Lung (tissue), 12 donors: ENCODE results near the gene RNF182. TPM values are rescaled to one million over a fixed set of nuclear protein-coding genes. Genes with fewer than 3 reads are reported as not detected.

Source experiments
- ATAC-seq: fragments of 200-7000 bp; cut with Tn5 transposase; one replicate; pipeline ENCODE4 v1.9.1; 2020; ENCODE audit warnings: moderate number of reproducible peaks; ENCODE audit not compliant: insufficient read depth, low FRiP score
- DNase-seq, 3 donors: peaks; one replicate each; pipeline ENCODE4 v3.0.0-alpha.2; 2013 to 2017
- H3K27ac ChIP-seq, 2 donors: one replicate each; pipeline ENCODE4 v1.5.1; 2013; ENCODE audit warnings: mild to moderate bottlenecking in 2 of 2, moderate library complexity in 2 of 2, control low read depth in 1 of 2, inconsistent platforms in 1 of 2, low read depth in 1 of 2, low read length in 1 of 2
- H3K27me3 ChIP-seq, 3 donors: one replicate each; pipeline ENCODE4 v1.5.1; 2013; ENCODE audit warnings: low read length in 2 of 3; ENCODE audit not compliant: control insufficient read depth in 3 of 3, insufficient read depth in 3 of 3
- H3K36me3 ChIP-seq, 4 donors: one replicate each; pipeline ENCODE4 v1.5.1; 2013; ENCODE audit warnings: low read length in 4 of 4, mild to moderate bottlenecking in 1 of 4, moderate library complexity in 1 of 4; ENCODE audit not compliant: control insufficient read depth in 4 of 4, insufficient read depth in 4 of 4
- H3K4me1 ChIP-seq, 5 donors: one replicate each; pipeline ENCODE4 v1.5.1; 2013; ENCODE audit warnings: low read length in 5 of 5, mild to moderate bottlenecking in 2 of 5, moderate library complexity in 1 of 5; ENCODE audit not compliant: control insufficient read depth in 5 of 5, insufficient read depth in 5 of 5
- H3K4me3 ChIP-seq: one replicate; pipeline ENCODE4 v1.5.1; 2013; ENCODE audit warnings: mild to moderate bottlenecking, control low read depth, moderate library complexity
- H3K9ac ChIP-seq, 2 donors: one replicate each; pipeline ENCODE4 v1.5.1; 2013; ENCODE audit warnings: low read length in 2 of 2, control low read depth in 1 of 2; ENCODE audit not compliant: insufficient read depth in 1 of 2
- H3K9me3 ChIP-seq, 4 donors: one replicate each; pipeline ENCODE4 v1.5.1; 2013; ENCODE audit warnings: low read length in 3 of 4, mild to moderate bottlenecking in 1 of 4, moderate library complexity in 1 of 4; ENCODE audit not compliant: control insufficient read depth in 4 of 4, insufficient read depth in 3 of 4
- WGBS, 2 donors: extraction: QIAGEN DNeasy Blood & Tissue Kit; methylation state at CpG; one replicate each; pipeline ENCODE4 v1.1.7; 2013; 5-methylcytosine and 5-hydroxymethylcytosine counted together
- polyA plus RNA-seq, 2 donors: library from polyadenylated mRNA; stranded (reverse); fragments of 200-250 nt; gene quantifications; one replicate each; pipeline ENCODE4 v1.2.1, GENCODE V29; 2013
- total RNA-seq, 2 donors: library from RNA; depleted of rRNA in 1 of 2; stranded (reverse); fragments of >200 nt in 1 of 2; gene quantifications; one replicate each; pipeline ENCODE4 v1.2.1, GENCODE V29; 2014 to 2021
- TF ChIP-seq, protein P1 (sequence below): IDR thresholded peaks from 2 replicates; pipeline ENCODE4 v1.5.1; 2012; ENCODE audit warnings: mild to moderate bottlenecking; ENCODE audit errors: control extremely low read depth, extremely low read depth
- donor health status: control.
- donor health status: control.
- donor health status: Bipolar disorder and iron deficiency.
- donor health status: healthy.
- donor health status: DM: yes; HTN: yes; CAD: no.

Gene RNF182
- total and polyA plus RNA-seq, 4 donors = 0.90 to 5.0 (median 1.8) TPM

- no peak overlapping the region for H3K27ac ChIP-seq
- ATAC-seq = no peak
- H3K4me3 ChIP-seq = no peak overlapping the region
- no peaks in the 10 kb centered on the region for H3K27me3 ChIP-seq
- 81 to 90% methylated on average over 6 of the region's 6 CpGs for WGBS, 2 donors
- H3K9me3 ChIP-seq = peaks cover 0 to 3% (median 0%) of the 10 kb centered on the region in 4 donors
- peaks cover 0 to 8% (median 0%) of the 10 kb centered on the region in 4 donors for H3K36me3 ChIP-seq
- TF ChIP-seq, protein P1, sequence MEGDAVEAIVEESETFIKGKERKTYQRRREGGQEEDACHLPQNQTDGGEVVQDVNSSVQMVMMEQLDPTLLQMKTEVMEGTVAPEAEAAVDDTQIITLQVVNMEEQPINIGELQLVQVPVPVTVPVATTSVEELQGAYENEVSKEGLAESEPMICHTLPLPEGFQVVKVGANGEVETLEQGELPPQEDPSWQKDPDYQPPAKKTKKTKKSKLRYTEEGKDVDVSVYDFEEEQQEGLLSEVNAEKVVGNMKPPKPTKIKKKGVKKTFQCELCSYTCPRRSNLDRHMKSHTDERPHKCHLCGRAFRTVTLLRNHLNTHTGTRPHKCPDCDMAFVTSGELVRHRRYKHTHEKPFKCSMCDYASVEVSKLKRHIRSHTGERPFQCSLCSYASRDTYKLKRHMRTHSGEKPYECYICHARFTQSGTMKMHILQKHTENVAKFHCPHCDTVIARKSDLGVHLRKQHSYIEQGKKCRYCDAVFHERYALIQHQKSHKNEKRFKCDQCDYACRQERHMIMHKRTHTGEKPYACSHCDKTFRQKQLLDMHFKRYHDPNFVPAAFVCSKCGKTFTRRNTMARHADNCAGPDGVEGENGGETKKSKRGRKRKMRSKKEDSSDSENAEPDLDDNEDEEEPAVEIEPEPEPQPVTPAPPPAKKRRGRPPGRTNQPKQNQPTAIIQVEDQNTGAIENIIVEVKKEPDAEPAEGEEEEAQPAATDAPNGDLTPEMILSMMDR = no peak
- no peak for DNase-seq
- no peaks in the 10 kb centered on the region for H3K4me1 ChIP-seq
- no peak overlapping the region for H3K9ac ChIP-seq
These were observed 53.4 kb downstream of the RNF182 start for GRCh38 chr6:13978102-13978640.

GRCh38 chr6:13978787-13979186 lies 54.0 kb downstream of the RNF182 start:
- peaks cover 0 to 8% (median 0%) of the 10 kb centered on the region in 4 donors for H3K36me3 ChIP-seq
- H3K27ac ChIP-seq = no peak overlapping the region
- no peak for ATAC-seq
- H3K4me3 ChIP-seq = no peak overlapping the region
- TF ChIP-seq, protein P1 = no peak
- 74 to 86% methylated on average over 2 of the region's 2 CpGs for WGBS, 2 donors
- H3K4me1 ChIP-seq = no peaks in the 10 kb centered on the region
- H3K27me3 ChIP-seq = no peaks in the 10 kb centered on the region
- H3K9me3 ChIP-seq = no peaks in the 10 kb centered on the region
- H3K9ac ChIP-seq = no peak overlapping the region
- no peak for DNase-seq

GRCh38 chr6:13979284-13980171 lies 54.8 kb downstream of the RNF182 start:
- Histone ChIP-seq H3K27me3 (no peaks in the 10 kb centered on the region), H3K4me1 (no peaks in the 10 kb centered on the region), H3K4me3 (no peak overlapping the region), H3K36me3 (peaks cover 0 to 8% (median 0%) of the 10 kb centered on the region in 4 donors), H3K9me3 (no peaks in the 10 kb centered on the region), H3K27ac (no peak overlapping the region), H3K9ac (no peak overlapping the region)
- TF ChIP-seq, protein P1 = no peak
- DNase-seq = no peak
- 87 to 90% methylated on average over 9 of the region's 9 CpGs for WGBS, 2 donors
- no peak for ATAC-seq
